CD4-positive, alpha-beta T cell treated with Interleukin-17A for 1 hour (primary cell): ENCODE results near the gene LONRF2.
A peak's percentile ranks its signal among the peaks of the same experiment; 100 is the strongest.

Experiments used
- DNase-seq: peaks from one replicate; pipeline ENCODE4 v3.0.0-alpha.2; 2020

Gene LONRF2

DNA sequence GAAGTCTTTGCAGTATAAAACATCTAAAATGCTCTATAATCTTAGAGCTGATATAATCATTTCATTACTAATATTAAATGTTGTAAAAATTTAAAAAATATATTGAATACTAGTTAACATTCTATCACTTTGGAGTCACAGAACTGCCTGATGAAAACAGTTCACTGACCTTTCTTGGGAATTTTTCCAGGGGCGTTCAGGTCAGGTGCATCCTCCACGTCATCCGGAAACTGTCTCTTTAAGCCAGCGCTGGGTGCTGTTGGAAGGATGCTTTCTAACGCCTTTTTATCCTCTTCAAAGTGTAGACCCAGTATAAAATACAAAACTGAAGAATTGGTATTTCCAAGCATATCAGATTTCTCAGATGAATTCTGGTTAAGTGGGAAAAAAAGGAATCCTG is 22.8 kb downstream of the LONRF2 start:
- DNase-seq: no peak

DNA sequence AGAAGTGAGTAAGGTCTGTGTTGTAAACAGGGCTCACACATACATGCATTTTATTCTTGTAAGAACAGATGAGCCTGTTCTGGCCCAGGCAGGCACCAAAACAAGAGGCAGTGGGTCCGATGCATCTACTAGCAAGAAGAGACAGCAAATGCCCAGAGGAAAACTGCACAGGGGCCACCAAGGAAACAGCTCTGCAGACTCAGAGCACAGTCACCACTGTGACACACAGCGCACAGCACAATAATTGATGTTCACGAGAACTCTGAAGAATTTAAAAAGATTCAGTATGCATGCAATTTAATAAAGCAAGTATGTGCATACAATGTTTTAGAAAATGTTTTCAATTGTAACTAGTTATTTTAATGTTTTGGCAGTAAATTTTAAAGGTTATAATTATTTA is 24.8 kb downstream of the LONRF2 start:
- DNase-seq: no peak

DNA sequence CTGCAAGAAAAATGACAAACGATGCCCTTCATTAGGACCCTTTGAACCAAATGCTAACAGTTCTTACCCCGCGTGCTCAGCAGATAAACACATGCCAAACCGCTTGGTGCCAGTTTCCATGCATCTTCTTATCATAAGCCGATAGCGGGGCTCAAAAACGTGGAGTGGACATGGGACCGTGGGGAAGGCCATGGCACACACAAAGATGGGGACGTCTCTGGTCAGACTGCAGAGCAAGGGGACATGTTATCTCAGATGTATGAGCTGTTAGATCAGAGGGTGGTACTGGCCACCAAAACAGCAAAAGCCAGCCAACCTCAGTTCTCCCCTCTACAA is 28.2 kb downstream of the LONRF2 start:
- no peak for DNase-seq

DNA sequence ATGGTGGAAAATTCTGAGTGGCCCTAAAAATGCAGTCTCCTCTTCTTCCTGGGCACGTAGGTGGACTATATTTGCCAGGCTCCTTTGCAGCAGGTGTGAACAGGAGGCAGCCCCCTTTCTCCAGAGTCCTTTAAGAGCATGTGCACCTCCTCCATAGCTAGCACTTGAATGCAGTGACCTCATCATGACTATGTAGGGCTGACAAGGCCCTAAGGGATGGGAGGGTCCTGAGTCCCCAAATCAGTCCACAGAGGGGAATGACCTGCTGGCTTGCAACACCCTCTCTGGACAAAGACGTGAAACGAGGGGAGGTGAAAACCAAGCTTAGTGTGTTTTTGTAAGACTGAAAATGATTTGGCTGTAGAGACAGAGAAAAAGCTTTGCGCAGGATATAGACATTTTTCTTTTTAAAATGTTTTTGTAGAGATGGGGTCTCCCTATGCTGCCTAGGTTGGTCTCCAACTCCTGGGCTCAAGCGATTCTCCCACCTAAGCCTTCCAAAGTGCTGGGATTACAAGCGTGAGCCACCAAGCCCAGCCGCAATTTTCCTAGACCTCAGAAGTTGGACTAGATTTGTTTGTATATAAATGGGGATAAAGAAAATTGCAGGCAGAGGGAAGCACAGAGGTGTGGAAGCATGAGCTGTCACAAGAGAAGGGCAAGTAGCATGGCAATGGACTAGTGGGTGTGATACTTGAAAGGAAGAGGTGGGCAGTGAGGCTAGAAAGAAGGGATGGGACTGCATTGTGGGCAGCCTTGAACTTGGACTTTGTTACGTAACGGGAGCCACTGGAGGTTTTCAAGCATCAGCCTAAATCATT is 28.8 kb downstream of the LONRF2 start:
- DNase-seq: no peak

DNA sequence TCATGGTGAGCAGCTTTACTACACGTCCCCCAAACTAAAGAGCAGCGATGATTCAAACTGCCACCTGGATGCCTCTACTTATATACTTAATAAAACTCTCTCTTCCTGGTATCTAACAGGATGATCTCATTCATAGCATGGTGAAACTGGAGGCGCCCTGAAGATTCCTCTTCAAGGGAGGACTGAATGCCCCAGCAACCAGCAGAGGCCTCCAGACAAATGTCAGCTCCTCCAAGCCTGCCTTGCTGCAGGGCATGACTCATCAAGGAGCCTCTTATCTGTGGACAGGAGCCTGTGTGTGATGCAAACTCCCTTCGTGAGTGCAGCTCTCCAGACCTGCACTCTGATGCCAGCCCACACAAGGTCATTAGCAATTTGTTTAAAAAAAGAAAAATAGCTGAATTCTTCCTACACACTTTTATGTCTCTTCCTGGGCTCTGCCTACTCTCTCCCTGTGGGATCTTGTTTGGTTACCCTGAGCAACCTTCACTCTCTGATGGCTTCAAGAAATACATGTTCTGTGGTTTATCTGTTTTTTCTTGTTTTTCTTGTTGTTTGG is 30.2 kb downstream of the LONRF2 start:
- DNase-seq: no peak

DNA sequence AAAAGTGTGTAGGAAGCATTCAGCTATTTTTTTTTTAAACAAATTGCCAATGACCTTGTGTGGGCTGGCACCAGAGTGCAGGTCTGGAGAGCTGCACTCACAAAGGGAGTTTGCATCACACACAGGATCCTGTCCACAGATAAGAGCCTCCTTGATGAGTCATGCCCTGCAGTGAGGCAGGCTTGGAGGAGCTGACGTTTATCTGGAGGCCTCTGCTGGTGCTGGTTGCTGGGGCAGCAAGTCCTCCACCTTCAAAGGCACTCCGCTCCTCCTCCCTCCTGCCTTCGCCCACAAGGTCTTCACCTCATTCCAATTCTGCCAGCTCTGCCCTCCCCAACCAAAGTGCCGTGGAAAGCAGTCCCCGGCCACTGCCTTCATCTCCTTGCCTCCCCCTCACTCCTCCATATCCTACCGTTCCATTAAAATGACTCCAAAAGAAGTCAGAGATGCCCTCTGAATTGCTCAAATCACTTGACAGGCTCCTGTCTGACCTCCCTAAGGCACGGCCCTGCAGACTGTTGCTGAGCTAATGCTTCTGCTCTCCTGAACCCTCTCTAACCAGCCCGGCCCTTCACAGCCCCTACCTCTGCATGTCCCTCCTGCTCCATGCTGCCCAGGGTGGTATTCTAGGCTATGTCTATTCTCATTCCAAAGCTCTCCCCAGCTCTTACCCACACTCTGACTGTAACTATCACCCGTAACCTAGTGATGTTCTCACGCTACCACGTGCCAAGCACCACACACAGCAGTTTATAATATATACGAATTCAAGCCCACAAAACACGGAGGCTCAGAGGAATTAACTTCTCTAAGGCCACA is 30.9 kb downstream of the LONRF2 start:
- peak; percentile 21 for DNase-seq

DNA sequence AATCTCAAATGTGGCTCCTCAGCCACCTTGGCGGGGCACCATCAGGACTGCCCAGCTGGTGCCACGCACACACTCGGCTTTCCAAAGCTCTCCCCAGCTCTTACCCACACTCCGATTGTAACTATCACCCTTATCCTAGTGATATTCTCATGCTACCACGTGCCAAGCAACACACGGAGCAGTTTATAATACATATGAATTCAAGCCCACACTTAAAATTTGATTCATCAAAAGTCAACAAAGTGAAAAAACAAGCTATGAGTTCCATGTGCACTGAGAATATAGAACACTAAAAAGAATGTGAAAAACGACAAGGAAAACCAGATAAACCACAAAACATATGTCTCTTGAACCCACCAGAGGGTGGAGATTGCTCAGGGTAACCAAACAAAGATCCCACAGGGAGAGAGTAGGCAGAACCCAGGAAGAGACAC is 31.6 kb downstream of the LONRF2 start:
- no peak for DNase-seq

DNA sequence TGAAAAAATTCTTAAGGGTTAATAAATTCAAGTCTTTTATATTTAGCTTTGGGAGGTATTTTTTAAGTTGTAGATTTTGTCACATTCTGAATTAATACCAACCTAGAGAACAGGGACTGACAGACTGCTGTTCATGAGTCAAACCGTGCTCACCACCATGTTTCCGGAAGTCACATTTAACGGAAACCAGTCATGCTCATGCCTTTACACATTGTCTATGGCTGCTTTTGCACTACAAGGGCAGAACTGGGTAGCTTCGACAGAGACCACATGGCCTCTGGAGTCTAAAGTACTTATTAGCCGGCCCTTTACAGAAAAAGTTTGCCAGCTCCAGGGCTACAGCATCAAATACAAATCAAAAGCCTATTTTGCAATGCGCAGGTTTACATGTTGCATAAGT is 33.3 kb downstream of the LONRF2 start:
- DNase-seq: no peak

DNA sequence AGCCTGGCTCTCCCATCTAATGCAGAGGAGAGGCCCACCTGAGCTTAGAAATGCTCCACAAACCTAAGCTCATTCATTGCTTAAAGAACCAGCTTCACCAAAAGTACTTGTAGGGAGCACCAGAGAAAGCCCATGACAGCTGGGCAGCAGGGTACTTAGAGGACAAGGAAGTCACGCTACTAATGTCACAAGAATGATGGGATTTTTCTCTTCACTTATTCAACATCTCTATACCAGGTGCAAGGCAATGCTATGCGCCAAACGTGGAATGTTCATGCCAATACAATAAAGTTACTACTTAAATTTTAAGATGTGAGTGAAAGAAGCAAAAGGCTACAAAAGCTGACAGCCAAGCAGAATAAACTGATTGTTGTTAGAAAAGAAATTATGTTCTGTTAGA is 36.0 kb downstream of the LONRF2 start:
- no peak for DNase-seq

DNA sequence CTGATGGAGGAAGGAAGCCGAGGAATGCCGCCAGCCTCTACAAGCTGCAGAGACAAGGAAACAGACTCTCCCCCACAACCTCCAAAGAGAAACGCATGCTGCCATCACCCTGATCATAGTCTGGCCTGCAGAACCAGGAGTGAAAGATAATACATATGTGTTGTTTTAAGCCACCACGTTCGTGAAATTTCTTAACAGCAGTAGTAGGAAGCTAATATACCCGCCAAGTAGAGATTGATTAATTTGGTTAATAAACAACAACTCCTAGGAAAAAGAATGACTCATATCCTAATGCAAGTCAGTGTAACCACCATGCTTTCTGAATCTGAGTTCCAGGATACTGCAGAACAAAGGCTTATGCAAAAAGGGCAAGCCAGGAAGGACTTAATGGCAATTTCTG is 36.6 kb downstream of the LONRF2 start:
- DNase-seq: no peak

DNA sequence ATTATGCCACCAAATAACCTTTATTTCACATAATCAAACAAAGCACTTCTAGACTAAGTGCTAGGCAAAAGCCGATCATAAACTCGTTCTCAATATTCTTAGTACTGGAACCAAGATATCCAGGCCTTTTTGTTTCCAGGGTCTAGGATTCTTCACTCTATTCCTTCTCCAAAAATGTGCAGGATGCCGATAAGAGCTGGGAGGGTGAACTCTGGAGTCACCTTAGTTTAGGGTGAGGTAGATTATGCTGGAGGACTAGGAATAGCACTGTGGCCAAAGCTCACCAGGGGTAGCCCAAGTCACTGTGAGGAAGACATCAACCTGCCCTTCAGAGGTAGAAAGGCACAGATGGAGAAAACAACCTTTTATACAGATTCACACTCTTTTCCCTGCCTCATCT is 37.3 kb downstream of the LONRF2 start:
- DNase-seq: no peak

DNA sequence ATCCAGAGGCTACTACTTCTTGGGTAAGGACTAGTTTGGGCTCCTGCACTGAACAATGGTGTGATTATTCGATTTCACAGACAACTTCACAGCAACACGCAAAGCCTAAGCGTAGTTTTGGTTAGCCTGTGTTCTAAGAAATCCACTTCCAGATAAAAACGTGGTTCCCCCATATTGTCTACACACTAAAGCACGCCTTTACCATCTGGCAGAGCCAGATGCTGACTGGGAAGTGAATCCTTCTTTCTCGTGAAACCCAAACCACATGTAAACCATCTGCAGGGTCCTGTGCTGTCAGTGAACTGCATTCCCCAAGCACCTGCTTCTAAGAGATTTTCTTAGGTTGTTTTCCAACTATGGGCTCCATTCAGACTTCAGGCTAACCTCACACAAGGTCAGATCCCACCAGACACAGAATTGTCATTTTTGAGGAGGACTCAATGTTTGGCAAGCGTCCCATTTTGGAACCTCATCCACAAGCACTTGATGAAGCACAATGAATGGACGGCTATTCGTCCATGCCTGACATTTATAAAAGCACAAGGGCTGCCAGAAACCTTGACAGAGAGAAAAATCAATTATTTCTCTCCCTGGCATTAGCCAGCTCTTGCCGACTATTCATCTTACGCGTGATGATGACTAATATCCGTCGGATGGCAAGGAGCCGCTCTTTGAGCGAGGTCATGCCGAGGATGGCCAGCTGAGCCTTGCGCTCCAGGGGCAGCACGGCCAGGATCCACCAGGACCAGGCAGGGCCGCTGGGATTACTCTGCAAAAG is 38.4 kb downstream of the LONRF2 start:
- no peak for DNase-seq

DNA sequence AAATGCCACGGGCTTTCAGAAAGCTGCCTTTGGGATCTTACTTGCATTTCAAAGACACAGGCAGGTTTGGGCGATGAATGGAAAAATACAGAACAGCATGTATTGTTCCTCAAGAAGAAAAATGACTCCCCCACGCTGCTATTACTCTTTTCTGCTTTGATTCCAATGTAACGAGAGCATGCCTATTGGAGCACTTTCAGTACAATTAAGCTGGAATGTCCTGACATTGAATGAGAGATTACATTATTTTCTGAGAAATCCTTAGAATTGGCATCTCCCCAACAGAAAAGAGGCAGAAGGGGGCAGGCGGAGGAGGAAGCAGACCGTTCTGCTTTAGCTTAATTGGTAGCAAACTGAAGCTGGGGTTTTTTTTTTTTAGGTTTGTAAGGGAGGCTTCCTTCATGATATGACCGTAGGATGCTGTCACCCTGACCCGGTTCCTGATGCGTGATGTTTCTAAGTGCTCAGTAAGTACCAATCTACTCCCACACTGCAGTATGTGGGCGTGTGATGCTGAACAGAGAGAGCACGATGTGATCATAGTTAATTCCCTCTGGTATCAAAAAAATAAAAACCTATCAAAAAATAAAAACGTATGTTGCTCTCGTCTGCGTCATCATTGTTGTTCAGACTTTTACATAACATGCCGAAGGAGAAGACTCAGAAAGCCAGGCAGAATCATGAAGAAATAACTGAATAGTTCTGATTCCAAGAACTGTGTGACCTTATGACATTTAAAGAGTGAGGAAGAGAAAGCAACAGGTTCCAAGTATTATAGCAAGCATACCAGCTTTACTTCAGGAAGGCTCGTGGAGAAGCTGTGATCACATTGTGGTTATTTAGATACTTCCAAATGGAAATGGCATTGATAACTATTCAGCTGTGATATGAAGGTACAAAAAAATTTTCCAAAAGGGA is 40.5 kb downstream of the LONRF2 start:
- no peak for DNase-seq

DNA sequence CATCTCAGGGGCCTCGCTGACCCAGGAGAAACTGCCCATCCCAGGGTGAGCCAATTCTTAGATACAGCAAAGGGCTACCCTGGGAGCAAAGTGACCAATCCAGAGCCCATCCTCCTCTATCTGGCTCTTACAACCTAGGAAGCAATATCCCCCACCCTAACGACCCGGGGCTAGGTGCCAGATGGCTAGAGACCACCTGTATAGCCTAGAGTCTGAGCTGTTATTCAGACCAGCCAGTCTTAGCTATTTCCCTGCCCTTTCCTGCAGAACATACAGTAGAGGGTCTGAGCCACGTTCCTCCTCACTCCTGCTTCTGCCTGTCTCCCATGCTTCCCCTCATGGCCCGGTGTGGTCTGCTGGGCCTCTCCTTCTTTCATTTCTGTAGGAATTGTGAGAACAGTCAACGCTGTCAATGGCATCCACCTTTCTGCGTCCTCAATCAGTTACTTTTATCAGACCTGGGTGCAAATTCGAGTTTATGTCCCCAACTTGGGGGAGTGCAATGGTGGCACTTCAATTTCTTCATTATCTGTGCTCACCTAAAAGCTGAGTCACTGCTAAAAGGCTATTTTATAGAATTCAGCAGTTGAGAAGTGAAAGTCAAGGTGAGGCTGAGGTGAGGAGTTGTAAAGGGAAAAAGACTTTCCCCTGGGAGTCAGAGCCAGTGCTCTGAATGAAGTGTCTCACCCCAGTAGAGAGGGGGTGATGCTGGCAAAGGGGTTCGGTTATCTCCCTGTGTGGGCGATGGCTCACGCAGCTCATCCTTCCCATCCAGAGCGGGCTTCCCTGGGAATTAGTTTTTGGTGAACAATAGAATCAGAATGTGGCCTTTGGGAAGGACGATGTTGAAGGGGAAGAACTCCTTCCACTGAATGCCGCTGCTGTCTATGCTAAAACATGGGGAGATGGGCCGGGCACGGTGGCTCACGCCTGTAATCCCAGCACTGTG is 42.4 kb downstream of the LONRF2 start:
- no peak for DNase-seq

DNA sequence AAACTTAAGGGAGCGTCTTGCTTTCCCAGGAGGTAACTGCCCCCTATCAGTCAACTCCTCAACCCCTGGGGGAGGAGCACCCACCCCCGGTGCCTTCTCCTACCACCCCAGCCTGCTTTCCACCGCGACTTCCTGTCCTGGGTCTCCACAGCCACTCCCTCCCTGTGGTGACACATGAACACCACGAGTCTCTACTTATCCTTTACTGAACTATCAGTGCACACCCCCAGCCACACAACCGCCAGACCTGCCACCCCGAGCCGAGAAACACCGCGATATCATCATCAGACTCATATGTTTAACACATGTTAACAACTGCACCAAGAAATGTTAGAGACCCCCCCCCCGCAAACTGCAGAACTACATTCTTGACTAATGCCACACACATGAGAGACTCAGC is 43.3 kb downstream of the LONRF2 start:
- DNase-seq: no peak

DNA sequence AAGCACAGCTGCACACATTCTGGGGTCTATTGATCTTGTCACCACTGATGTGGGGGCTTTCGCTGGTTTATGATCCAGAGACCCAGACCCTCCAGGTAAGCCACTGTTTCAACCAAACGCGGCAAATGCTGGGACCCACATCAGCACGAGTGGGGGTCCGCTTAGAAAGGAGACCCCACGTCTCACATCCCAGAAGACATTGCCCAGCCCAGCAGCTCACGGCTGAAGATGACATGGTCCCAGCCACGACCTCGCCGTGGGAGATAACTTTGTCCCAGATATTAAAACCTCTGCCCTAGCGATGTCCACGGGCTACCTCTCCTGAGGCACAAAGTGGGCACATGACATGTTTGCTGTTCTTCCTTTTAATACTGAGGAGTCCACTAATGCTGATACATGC is 43.8 kb downstream of the LONRF2 start:
- DNase-seq: no peak

DNA sequence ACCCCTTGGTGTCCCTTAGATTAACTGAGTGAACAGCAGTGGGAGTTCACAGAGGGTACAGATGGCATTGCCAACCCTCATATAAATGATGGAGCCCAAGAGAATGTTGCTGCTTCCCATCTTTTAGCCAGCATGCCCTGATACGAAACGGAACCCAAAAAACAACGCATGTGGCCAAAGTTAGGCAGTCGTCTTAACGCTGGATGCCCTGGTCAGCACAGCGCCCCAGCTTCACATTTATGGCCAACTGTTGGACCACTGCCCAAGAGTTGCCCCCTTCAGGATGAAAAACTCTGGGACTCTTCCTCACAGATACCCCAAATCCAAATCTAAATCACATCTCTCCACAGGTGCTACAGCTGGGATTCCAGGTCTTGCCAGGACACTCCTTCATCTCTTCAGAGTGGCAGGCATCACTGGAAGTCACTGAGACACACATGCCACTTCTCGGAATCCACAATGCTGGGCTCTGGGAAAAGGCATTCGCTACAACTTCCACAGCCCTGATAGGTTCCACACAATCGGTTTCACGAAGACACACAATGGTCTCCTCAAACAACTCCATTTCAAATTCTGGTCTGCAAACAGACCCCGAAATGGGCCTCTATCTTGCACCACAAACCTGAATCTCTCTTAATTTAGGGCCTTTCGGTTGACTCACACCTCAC is 44.6 kb downstream of the LONRF2 start:
- no peak for DNase-seq

DNA sequence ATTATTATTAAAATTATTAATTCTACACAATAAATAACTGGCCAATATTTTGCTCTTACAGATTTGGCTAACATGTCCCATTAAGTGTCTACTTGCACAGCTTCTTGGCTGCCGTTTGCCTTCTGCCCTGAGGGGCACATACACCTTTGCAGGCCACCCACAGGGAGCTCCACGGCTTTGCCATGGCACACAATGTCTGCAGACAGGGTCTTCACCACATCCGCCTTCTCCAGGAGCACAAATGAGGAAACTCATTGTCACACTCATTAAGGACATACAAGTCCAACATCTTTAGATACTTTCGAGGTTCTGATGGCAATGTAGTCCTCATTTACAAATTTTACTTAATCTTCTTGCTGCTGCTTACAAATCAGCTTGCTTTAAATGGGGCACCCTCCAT is 45.6 kb downstream of the LONRF2 start:
- DNase-seq: no peak

DNA sequence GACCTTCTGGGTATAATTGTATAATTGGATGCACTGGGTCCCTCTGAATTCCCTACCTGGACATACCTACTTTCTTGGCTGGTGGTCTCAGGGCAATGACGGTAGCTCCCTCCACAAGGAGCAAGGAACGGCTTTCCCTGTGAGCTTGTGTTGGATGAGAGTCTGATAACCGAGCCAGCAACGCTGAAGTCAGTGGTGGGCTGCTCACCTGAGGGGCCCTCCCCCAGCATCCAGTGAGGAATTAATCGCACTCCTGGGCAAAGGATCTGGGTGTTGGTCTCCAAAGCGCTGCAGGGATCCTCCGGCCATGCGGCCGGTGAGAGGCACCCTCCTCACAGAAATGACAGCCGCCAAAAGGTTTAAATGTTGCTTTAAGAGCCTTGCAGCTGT is 47.1 kb downstream of the LONRF2 start:
- no peak for DNase-seq

DNA sequence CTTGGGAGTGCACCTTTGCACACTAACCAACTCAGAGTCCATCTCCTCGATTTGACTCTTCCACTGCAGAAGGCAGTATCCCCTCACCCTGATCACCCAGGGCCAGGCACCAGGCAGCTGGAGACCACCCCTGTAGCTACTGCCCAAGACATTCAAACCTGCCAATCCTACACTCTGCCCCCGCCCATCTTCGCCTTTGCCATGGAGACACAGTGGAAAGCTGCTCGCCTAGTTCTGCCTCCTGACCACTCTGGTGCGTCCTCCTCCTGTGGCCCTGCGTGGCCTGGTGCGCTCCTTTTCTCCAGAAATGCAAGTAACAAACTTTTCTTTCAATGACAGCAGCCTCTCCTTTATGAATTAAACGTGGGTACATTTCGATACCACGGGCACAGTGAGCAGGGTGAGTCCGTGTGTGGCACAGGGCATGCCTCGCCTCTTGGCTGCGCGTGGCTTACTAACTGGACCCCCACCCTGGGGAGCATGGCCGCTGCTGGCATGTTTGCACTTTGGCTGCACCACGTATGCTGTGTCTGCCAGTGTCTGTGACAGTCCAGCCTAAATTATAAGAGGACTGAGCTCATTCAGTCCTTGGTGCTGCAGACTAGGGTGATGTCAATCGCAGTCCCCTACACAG is 47.6 kb downstream of the LONRF2 start:
- DNase-seq: no peak
